Activated naive CD4-positive, alpha-beta T cell treated with anti-CD3 and anti-CD28 coated beads, Interleukin-2, amount 50 U/mL, for 72 hours (primary cell): Measurements from ENCODE around the gene ADCY2. TPM values are rescaled to one million over a fixed set of nuclear protein-coding genes. Genes with fewer than 3 reads are reported as not detected.

ENCODE experiments used
- ATAC-seq, 2 donors: fragments of 150-1000 bp; cut with Tn5 transposase; 2 replicates each; pipeline ENCODE4 v1.10.0; 2021; ENCODE audit warnings: mild to moderate bottlenecking in 2 of 2, moderate library complexity in 2 of 2
- DNase-seq, 2 donors: peaks; one replicate each; pipeline ENCODE4 v3.0.0; 2021 to 2022; ENCODE audit warnings: low spot score in 2 of 2
- H3K27ac Mint-ChIP-seq, 2 donors: one replicate each; pipeline ENCODE4 v1.8.0; 2022; ENCODE audit warnings: mild to moderate bottlenecking in 2 of 2, mixed read lengths in 2 of 2
- H3K36me3 Mint-ChIP-seq, 2 donors: one replicate each; pipeline ENCODE4 v1.8.0; 2022; ENCODE audit warnings: mixed read lengths in 2 of 2
- H3K9me3 Mint-ChIP-seq, 2 donors: one replicate each; pipeline ENCODE4 v1.8.0; 2022; ENCODE audit warnings: mixed read lengths in 2 of 2
- total RNA-seq, 2 donors: library from RNA; stranded (reverse); gene quantifications; one replicate each; pipeline ENCODE4 v1.2.3, GENCODE V29; 2022

The ADCY2 gene
- total RNA-seq, 2 donors from 2014 or later = not detected

DNA sequence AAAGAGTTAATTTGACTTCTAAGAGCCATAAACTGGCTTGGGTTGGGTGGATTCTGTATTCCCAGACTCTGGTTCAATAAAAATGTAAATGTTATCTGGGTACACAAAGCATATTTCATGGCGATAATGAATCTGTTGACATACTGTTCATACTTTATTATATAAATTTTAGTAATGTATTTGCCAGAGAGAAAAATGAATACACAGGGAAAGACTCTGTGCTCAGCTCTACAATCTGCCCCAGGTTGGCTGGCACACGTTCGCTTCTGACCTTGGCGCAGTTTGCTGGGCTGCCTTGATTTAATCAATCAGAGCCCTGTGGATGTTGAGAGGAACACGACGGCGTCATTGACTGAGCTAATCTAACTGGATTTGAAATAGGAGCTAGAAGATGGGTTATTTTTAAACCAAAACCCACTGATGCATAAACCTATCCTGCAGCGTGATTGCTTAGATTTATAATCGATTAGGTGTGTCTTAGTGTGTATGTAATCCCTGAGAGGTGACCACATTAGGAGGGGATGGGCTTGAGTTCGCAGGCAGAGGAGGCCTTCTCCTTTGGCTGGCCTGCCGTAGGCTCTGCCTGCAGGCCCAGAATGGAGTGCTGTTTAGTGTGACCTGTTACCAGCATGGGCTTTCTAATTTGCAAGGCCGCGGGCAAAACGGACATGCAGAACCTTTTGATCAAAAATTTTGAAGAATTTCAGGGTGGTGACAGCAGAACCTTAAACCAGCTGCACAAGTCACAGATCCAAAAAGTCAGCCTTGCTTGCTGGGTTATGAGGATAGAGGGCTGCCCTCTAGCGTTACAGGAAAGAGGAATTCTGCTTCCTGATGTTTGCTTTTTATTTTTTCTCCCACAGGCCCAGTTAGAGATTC lies 3.9 kb upstream of the ADCY2 start:
- H3K9me3 Mint-ChIP-seq = no peaks in the 10 kb centered on the region
- DNase-seq = no peak
- H3K36me3 Mint-ChIP-seq = no peaks in the 10 kb centered on the region
- no peak for ATAC-seq
- no peak overlapping the region for H3K27ac Mint-ChIP-seq

DNA sequence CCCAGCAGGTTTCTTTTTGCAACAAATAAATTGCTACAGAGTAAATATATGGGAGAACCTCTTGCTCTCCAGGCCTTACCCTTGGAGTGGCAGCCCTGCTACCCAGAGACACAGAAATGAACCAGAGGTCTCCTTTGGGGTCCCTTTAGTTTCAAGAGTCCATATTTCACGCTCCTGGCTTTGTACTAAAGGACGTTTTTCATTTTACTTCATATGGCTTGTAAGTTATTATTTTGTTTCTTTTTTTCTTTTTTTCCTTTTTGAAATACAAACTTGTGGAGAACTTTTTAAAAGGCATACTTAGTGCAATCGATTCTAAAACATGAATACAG lies 3.3 kb upstream of the ADCY2 start:
- H3K36me3 Mint-ChIP-seq = no peaks in the 10 kb centered on the region
- DNase-seq (no peak), ATAC-seq (no peak)
- no peaks in the 10 kb centered on the region for H3K9me3 Mint-ChIP-seq
- no peak overlapping the region for H3K27ac Mint-ChIP-seq

GRCh38 chr5:7393921-7394799 lies 1.8 kb upstream of the ADCY2 start:
- no peak for DNase-seq
- Mint-ChIP-seq H3K27ac (no peak overlapping the region), H3K36me3 (no peaks in the 10 kb centered on the region), H3K9me3 (no peaks in the 10 kb centered on the region)
- ATAC-seq = no peak

DNA sequence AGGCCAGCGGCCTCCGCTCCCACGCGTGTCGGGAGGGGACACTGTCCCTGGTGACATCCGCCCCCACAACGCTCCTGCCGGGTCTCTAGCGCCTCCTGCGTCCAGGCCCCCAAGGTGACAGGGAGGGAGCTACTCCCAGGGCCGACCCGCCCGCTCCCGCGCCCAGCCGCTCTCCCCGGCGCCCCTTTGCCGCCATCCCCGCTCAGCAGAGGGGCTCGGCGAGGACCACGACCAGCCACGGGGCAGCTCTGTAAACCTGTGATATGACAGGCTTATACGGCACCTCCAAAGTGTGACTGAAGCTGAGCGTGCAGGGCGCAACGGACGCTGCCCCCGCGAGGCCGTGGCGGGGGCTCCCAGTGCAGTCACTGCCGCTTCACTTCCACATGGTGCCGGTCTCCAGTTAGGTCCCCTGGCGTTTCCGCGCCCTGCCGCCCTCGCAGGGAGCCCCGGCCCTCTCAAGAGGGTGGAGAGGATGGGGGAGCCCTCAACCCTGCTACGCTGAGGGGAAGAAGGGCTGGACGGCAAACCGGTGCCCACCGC lies 978 bp upstream of the ADCY2 start:
- DNase-seq = no peak
- no peak for ATAC-seq
- Mint-ChIP-seq H3K9me3 (no peaks in the 10 kb centered on the region), H3K36me3 (no peaks in the 10 kb centered on the region), H3K27ac (no peak overlapping the region)

DNA sequence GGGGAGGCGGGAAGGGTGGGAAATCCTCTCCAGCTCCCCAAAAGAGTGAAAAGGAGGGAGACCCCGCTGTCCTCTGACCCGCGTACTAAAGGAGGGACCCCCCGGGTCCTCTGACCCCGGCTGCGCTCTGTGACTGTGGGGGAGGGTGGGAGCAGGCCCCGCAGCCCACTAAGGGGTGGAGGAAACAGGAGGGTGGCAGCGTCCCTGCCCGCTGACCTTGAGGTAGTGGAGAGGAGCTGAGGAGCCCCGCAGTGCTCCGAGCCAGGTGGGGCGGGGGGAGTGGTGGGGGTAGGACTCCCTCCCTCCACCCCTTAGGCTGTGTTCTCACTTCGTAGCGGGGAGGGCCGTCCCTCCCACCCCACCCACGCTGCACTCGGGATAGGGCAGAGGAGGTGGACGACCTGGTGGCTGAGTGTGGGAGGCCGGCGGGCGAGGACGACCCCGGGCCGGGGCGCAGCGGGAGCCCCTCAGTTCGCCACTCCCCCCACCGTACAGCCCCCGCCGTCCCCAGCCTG lies 449 bp upstream of the ADCY2 start:
- H3K36me3 Mint-ChIP-seq = no peaks in the 10 kb centered on the region
- DNase-seq (no peak), ATAC-seq (no peak)
- H3K27ac Mint-ChIP-seq = no peak overlapping the region
- no peaks in the 10 kb centered on the region for H3K9me3 Mint-ChIP-seq

GRCh38 chr5:7396713-7397454 lies 946 bp downstream of the ADCY2 start:
- H3K27ac Mint-ChIP-seq = no peak overlapping the region
- H3K9me3 Mint-ChIP-seq = peaks cover 0 to under 1% of the 10 kb centered on the region in 2 donors
- DNase-seq = no peak
- ATAC-seq = no peak
- no peaks in the 10 kb centered on the region for H3K36me3 Mint-ChIP-seq

GRCh38 chr5:7397937-7398336 lies 2.0 kb downstream of the ADCY2 start:
- DNase-seq (no peak), ATAC-seq (no peak)
- H3K9me3 Mint-ChIP-seq = peaks cover 0 to 6% of the 10 kb centered on the region in 2 donors
- no peaks in the 10 kb centered on the region for H3K36me3 Mint-ChIP-seq
- H3K27ac Mint-ChIP-seq = no peak overlapping the region

DNA sequence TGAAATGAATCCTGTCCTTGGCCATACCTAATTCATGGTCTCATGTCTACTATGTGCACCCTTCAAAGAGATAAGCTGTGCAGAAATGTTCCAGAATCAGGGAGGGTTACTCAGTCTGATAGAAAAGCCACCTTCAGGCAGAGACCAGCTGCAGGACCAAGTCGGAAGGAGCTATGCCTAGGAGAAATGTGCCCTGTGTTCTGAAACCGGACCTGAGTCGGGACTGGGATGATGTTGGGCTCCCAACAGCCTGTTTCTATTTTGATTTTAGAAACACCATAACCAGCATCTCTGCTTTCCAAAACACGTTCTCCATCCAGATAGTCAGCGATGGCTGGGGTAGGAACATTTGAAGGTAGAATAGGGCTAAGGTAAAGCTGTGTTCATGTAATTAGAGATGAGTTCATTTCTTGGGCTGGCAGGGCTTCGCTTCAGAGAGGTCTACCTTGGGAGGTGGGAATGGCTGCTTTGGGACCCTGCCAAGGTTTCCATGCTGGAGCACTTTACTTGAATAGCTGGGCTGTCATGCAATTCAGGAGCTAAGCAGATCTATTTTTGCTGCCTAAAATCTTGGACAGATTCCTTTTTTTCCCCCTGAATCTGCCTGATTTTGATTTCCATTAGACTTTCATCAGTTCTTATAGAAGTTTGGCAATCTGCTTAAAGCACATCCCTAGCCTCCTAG lies 2.8 kb downstream of the ADCY2 start:
- peaks cover 0 to 6% of the 10 kb centered on the region in 2 donors for H3K9me3 Mint-ChIP-seq
- ATAC-seq = no peak
- H3K36me3 Mint-ChIP-seq = no peaks in the 10 kb centered on the region
- no peak overlapping the region for H3K27ac Mint-ChIP-seq
- no peak for DNase-seq

DNA sequence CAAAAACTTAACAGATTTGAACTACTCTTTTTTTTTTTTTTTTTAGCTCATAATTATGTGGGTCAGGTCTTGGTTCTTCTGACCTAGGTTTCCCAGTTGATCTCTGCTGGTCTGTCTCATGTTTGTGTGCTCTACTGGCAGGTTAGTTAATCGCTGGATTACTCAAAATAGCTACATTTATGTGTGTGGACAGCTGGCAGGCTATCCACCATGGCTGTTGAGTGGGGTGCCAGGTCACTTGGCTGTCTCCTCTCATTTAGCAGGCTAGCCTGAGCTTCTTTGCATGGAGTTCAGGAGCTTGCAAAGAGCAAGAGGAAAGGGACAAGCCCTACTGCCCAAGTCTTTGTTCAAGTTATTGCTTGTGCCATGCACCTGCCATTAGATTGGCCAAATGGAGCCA lies 9.3 kb downstream of the ADCY2 start:
- H3K9me3 Mint-ChIP-seq = peaks cover 6 to 10% of the 10 kb centered on the region in 2 donors
- ATAC-seq (no peak), DNase-seq (no peak)
- H3K27ac Mint-ChIP-seq = no peak overlapping the region
- no peaks in the 10 kb centered on the region for H3K36me3 Mint-ChIP-seq

- ATAC-seq = no peak
Observed at GRCh38 chr5:7410936-7411511, 15.1 kb downstream of the ADCY2 start.

GRCh38 chr5:7412409-7412808 lies 16.5 kb downstream of the ADCY2 start:
- Mint-ChIP-seq H3K36me3 (no peaks in the 10 kb centered on the region), H3K9me3 (peaks cover 4 to 5% of the 10 kb centered on the region in 2 donors), H3K27ac (no peak overlapping the region)
- no peak for ATAC-seq
- no peak for DNase-seq

More at GRCh38 chr5:7410936-7411511, 15.1 kb downstream of the ADCY2 start:
- DNase-seq = no peak
- H3K9me3 Mint-ChIP-seq = peaks cover 4 to 11% of the 10 kb centered on the region in 2 donors
- no peaks in the 10 kb centered on the region for H3K36me3 Mint-ChIP-seq
- H3K27ac Mint-ChIP-seq = no peak overlapping the region

- no peak for DNase-seq
- H3K27ac Mint-ChIP-seq = no peak overlapping the region
- peaks cover 4 to 8% of the 10 kb centered on the region in 2 donors for H3K9me3 Mint-ChIP-seq
- H3K36me3 Mint-ChIP-seq = peaks cover 0 to 6% of the 10 kb centered on the region in 2 donors
- ATAC-seq = no peak
Observed at GRCh38 chr5:7415123-7415522, 19.2 kb downstream of the ADCY2 start.

GRCh38 chr5:7415587-7416535 lies 19.9 kb downstream of the ADCY2 start:
- ATAC-seq = no peak
- Mint-ChIP-seq H3K27ac (no peak overlapping the region), H3K36me3 (peaks cover 0 to 6% of the 10 kb centered on the region in 2 donors), H3K9me3 (peaks cover 4 to 10% of the 10 kb centered on the region in 2 donors)
- DNase-seq = no peak

- no peak overlapping the region for H3K27ac Mint-ChIP-seq
- peaks cover 0 to 6% of the 10 kb centered on the region in 2 donors for H3K36me3 Mint-ChIP-seq
- no peak for ATAC-seq
- H3K9me3 Mint-ChIP-seq = peaks cover 4 to 10% of the 10 kb centered on the region in 2 donors
- no peak for DNase-seq
Observed at GRCh38 chr5:7418276-7418675, 22.3 kb downstream of the ADCY2 start.

DNA sequence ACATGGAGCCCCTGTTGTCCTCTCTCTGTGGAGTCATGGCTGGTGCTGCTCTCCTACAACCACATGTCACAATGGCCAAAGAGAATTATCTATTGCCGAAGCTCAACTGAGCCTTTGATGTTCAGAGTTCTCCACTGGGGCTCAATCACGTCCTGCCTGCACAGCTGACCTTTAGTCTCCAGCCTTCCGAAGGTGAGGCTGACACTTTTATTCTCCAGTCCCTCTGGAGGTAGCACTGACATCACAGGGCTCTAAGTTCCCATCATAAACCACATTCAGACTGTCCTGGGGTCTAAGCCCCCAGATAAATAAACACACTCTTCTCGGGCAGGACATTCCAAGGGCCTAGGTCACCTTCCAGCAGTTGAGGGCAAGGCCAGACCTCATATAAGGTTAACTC lies 23.4 kb downstream of the ADCY2 start:
- DNase-seq (no peak), ATAC-seq (no peak)
- Mint-ChIP-seq H3K27ac (no peak overlapping the region), H3K9me3 (peaks cover 4 to 15% of the 10 kb centered on the region in 2 donors), H3K36me3 (peaks cover 0 to 6% of the 10 kb centered on the region in 2 donors)
